GM18951 (cell line): ENCODE measurements around the gene BICDL1.

ENCODE experiments used
- POLR2A ChIP-seq: IDR thresholded peaks from 4 replicates; pipeline ENCODE4 v1.6.1; 2011; ENCODE audit warnings: mild to moderate bottlenecking; ENCODE audit not compliant: insufficient read length, insufficient read depth; ENCODE audit errors: extremely low read depth
- in situ Hi-C: fragments of 300-500 bp; cut with MboI; formaldehyde crosslinking; loops from one replicate; pipeline ENCODE4 v1.12.0; 2022; ENCODE audit warnings: low sequenced_read_pairs, mixed read lengths, inconsistent platforms; ENCODE audit not compliant: unreplicated experiment

Gene BICDL1

DNA sequence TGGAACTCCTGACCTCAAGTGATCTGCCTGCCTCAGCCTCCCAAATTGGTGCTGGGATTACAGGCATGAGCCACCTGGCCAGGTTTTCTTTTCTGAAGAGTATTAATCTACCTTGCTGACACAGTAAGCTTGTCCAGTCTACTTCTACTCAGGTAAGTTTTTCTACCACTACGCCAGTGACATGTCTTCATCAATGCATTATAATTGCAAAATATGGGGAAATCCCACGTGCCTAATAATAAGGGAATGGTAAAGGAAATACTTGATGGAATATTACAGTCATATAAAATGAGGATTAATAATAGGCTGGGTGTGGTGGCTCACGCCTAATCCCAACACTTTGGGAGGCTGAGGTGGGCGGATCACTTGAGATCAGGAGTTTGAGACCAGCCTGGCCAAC is 65.3 kb downstream of the BICDL1 start:
- in situ Hi-C loops, result no loop called here
- TF ChIP-seq POLR2A, result no peak

DNA sequence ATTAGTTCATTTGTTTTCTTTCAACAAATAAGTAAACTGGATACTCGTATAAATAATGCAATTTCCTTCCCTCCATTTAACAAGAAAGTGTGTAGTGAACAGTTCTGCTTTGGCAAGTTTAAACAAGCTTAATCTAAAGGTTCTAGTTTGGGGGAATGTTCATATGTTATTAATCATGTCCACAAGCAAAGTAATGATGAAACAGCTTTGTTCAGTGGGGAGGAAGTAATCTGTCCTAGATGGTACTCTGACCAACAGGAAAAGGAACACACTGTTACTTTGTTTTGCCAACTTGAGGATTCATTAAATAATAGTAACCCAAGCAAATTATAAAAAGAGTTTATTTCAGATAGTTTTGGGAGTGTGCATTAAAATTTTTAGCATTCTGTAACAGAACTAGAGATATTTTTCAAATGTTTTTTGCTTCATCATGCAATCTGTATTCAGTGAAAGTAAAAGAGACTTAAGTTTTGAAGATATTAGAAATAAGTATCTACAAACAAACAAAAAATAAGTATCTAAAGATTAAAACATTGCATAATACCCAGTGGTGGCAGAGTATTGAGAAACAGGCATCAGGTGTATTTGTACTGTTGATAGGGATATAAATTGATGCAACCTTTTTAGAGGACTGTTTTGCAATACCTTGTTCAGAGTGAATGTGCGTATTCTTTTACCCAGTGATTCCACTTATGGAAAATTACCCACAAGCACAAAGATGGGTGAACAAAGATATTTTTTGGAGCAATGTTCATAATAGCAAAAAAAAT is 66.4 kb downstream of the BICDL1 start:
- TF ChIP-seq POLR2A, result no peak
- in situ Hi-C loops, result no loop called here

DNA sequence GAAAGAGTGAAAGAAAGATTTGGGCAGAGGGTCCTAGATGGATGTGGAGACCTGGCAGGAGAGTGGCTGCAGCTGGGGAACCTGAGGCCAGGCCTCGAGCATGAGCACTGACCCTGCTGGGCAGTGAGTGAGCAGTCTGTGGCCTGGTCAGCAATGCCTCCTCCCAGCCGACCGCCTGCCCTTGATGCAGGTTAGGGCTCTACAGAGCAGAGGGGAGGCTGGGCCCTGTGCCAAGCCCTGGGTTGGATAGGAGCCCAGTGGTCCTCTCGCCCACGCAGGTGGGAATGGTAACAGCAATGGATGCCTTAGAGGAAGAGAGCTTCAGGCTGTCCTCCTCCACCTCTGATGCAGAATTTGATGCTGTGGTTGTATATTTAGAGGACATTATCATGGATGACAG is 67.7 kb downstream of the BICDL1 start:
- TF ChIP-seq POLR2A, result no peak
- in situ Hi-C loops, result no loop called here

DNA sequence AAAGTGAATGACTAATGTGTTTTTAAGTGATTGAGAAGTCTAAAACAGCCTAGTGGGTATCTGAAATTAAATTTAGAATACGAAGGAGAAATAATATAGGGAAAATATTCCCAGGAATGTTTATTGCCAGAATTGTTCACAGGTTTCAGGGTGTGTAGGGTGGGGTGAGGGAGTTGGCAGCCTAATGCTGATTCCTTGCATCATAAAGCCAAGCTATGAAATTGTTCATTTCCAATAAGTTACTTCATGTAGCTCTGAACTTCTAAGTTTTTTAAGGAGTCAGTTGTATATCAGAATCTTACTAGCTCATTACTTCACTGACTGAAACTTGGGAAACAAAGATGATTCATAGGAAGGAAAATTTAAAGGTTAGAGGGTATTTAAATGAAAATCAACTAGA is 71.2 kb downstream of the BICDL1 start:
- no peak for TF ChIP-seq POLR2A
- in situ Hi-C loops, result no loop called here

DNA sequence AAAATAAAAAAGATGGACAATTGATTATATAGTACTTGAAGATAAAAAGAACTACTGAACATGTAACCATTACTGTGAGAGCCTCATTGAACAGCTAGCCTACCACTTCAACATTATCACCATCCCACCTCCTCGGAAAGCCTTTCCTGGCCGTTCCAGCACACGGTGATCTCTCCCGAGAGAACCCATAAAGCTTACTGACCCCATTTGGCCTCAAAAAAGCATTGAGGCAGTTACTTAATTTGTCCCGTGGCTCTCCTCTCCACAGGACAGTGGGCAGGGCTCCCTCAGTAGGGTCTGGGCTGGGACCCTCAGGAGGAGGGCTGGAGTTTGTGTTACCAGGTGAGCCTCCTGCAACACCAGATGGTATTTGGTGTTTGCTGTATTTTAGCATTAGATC is 71.7 kb downstream of the BICDL1 start:
- in situ Hi-C loops, result no loop called here
- no peak for TF ChIP-seq POLR2A

DNA sequence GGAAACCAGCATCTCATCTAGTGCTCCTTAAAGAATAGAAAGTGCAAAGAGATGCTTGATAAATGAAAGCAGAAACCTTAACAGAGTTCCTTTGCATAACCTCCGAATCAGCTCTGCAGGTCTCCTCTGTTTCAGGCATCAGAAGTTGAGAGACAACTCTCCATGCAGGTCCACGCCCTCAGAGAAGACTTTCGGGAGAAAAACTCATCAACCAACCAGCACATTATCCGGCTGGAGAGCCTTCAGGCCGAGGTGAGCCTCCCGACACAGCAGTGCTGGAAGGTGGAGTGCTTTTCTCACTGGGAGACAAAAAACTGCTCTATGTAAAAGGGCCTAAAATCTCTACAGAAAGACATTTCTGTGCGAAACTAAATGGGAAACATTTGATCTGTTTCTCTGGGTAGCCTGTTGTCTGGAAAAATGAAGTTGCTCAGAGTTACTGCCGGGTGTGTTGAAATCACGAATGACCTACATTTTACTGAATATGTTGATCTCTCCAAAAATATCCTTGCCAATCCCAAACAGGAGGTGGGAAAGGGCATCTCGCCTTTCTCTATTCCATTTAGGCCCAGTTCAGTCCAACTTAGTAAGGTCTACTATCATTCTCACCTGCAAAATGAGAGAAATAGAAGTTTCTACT is 72.7 kb downstream of the BICDL1 start:
- in situ Hi-C loops, result no loop called here
- TF ChIP-seq POLR2A, result no peak

DNA sequence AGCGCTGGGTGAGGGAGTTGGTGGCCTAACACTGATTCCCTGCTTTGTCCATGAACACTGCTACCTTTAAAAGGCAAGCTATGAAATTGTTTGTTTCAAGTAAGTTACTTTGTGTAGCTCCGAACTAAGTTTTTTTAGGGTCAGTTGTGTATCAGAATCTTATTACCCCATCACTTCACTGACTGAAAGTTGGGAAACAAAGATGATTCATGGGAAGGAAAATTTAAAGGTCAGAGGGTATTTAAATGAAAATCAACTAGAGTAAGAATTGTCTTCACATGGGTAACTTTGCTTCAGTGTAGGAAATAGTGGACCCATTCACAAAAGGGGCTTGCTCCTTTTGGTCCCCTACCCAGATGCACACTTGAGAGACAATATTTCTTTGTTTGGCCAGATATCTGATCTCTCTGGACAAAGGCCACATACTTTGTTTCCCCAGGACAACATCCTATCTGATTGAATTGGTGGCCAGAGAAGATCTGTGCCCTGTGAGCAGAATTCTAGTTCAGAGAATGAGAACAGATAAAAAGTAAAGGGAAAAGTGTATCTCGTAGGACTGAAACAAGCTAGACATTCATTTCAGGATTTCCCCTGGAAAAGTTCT is 74.0 kb downstream of the BICDL1 start:
- TF ChIP-seq POLR2A, result no peak
- in situ Hi-C loops, result no loop called here

DNA sequence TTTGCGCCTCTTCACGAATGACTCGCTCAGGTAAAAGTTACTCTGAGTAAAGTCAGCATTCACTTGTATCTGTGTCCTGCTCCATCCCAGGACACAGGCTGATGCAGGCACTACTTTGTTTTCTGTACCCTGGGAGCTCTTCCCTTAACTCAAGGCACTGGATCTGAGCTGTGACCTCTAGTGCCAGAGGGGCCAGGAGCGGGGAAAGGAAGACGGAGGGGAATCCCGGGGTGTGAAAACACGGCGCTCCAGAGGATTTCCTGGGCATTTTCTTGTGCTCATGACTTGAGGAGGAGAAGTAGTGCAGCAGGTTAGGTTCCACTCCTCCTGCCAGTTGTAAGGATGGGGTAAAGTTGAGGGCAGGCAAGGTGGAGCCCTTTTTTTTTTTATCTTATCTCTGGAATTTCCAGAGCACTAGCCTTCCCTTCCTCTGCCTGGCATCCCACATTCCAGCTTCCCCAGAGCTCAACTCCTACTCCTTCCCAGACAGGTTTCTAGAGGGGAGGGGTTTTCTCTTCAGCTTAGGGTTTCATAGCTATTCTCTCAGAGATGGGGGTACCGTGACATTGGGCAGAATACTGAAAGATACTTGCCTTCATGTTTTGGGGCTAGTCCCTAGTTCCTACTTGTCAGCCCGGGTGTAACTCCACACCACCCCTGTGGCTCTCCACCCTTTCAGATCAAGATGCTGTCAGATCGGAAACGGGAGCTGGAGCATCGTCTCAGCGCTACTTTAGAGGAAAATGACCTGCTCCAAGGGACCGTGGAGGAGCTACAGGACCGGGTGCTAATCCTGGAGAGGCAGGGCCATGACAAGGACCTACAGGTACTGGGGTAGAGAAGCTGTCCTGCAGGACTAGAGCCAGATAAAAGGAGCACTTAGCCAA is 75.3 kb downstream of the BICDL1 start:
- no peak for TF ChIP-seq POLR2A
- in situ Hi-C loops, result no loop called here

DNA sequence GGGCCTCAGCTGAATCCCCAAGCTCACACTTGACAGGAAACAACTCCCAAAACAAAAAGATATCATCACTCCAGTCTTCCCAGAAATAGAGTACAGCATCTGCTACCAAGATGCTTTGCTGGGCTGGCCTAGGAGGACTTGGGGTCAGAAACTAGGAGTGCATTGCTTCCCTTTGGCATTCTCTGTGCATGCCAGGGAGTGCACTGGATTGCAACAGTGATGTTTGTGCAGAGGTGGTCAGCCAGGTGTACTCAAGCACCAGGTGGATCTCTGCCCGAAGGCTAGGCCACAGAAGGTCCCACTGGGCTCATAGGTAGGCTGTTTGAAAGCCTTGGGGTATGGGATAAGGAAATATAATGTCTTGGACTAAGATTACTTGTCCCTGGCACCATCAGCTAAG is 76.4 kb downstream of the BICDL1 start:
- in situ Hi-C loops, result no loop called here
- no peak for TF ChIP-seq POLR2A

DNA sequence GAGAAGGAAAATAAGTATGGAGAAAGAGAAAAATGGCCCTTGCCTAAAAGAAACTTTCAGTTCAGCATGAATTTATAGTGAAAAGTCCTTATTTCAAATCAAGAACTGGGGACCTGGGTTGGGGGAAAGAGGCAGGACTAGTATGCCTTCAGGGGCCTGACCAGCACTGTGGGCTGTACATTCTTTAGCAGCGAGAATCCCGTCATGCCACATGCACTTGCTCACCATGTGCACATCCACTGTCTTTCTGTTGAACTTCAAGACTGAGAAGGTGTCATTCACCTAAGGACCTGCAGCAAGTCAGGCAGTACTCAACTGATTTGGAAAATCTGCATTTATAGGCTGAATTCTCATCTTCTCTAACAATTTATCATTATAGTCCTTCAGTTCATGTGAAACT is 77.3 kb downstream of the BICDL1 start:
- TF ChIP-seq POLR2A, result no peak
- in situ Hi-C loops, result no loop called here

DNA sequence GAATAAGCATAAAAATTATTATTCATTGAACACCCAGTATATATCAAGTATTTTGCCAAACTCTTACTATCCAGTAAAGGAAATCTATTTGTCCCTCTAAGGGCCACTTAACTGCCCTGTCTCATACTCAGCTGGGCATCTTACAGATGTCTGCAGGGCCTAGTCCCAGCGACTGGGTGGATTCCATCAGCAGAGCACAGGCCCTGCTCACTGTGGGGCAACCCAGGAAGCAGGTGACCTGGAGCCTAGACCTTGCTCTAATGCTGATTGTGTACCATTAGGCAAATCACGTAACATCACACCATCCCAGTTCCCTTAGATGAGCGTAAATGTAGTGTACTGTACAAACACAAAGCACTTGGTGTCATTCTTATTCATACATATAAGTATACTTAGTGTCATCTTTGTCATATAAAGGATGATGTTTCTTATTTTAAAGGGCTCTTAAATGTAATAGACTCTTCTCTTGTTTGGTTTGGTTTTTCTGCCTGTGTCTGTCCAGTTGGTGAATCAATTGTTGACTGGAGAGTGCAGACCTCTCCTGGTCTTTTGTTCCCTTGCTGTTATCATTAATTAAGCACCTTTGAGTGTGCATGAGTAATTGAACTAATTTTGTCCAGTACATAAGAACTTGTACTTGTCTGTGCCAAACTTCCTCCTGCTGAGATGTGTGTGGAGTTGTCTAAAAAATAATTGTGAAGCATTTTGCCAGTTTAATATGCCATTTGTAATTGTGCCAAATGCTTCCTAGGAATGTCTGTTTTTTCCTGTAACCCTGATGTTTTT is 78.2 kb downstream of the BICDL1 start:
- in situ Hi-C loops, result no loop called here
- TF ChIP-seq POLR2A, result no peak

DNA sequence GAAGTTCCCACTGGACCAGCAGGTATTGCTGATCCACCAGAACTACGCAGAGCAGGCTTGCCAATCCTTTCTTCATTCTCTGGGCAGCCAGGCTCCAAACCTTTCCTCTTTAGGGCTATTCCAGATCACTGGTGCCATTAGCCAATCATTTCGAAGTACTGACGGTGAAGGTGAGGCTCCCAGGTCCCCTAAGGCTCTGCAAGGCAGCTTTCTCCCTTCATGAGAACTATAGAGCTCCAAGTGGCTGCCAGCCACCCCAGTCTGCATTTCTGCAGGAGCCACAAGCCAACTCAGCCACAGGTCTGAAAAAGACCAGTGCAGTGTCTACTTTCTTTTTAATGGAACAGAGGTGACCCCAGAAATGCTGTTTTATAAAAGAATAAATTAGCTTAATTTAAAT is 78.9 kb downstream of the BICDL1 start:
- TF ChIP-seq POLR2A, result no peak
- in situ Hi-C loops, result no loop called here

DNA sequence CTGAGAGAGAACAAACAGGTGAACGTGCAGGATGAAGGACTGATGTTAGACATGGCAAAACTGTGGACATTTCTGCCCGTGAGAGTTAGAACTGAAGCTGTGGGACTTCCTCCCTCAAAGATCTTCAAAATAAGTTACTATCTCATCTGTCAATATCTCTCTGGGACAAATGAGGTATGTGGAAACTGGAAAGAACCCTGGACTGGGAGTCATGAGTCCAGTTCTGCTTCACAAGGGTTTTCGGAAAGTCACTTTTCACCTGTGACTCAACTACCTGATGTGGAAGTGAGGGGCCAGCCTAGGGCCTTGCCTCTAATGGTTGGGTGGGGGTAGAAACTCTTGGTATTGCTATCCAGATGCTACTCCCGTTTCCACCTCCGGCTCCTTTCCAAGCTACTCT is 80.2 kb downstream of the BICDL1 start:
- in situ Hi-C loops, result no loop called here
- no peak for TF ChIP-seq POLR2A

DNA sequence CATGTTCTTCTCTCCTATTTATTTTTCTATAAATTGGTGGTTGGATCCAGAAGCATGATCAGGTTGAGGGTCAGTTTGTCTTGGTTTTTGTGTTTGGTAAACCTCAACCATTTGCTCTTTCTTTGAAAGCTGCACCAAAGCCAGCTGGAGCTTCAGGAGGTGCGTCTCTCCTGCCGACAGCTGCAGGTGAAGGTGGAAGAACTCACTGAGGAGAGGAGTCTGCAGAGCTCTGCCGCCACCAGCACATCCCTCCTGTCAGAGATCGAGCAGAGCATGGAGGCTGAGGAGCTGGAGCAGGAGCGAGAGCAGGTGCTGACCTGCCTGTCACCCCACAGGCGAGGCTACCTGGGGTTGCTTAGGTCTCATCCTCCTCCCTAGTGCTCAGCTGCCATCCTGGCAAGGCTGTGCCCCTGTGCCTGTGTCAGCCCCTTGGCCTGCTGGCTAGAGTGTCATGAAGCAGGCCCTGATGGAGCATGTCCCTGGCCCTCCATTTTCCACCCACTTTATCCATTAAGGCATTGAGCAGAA is 82.5 kb downstream of the BICDL1 start:
- in situ Hi-C loops, result no loop called here
- no peak for TF ChIP-seq POLR2A
